ENCODE data around the gene ELK4.

The ELK4 gene

DNA sequence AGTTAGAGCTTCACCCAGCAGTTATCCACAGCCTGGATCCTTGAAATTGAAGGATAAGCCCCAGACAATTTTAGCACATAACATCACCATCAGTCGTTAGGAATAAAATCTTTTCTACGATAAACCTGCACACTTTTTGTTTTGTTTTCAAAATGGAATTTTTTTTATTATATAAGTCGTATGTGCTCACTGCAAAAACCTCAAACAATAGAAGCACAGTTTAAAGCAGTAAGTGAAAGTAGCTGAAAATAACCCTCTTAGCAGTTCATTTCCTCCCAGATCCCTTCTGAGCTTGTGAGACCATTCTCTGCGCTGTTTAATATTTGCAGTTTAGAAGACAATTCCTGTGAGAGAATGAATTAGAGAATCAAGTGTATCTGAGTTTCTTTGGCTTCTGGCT, 38.3 kb downstream of the ELK4 start:
- DNase-seq = no peak

DNA sequence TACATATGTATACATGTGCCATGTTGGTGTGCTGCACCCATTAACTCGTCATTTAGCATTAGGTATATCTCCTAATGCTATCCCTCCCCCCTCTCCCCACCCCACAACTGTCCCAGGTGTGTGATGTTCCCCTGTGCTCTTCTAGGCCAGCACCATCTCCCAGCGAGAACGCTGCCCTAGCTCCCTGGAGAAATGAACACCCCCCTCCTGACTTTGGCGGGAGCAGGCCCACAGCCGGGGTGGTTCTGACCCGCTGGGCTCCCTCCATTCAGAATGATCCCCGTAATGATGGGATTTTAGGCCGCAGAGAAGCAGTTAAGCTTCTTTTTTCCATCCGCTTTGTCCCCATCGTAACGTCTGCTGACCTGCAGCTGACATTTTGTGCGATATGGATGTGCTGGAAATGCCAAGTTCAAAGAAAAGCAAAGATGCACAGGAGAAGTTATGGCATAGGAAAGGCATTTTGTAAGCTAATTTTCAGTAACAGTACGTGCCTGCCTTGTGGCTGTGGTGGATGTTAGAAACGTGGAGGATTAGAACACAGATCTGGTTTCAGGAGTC, 39.3 kb downstream of the ELK4 start:
- DNase-seq = no peak

GRCh38 chr1:205591522-205592351, 40.1 kb downstream of the ELK4 start:
- peak; percentile 97 for DNase-seq

GRCh38 chr1:205590777-205591513, 40.9 kb downstream of the ELK4 start:
- no peak for DNase-seq

GRCh38 chr1:205590457-205590768, 41.4 kb downstream of the ELK4 start:
- no peak for DNase-seq

- DNase-seq = no peak
Measured at GRCh38 chr1:205589618-205590456, 42.0 kb downstream of the ELK4 start.

DNA sequence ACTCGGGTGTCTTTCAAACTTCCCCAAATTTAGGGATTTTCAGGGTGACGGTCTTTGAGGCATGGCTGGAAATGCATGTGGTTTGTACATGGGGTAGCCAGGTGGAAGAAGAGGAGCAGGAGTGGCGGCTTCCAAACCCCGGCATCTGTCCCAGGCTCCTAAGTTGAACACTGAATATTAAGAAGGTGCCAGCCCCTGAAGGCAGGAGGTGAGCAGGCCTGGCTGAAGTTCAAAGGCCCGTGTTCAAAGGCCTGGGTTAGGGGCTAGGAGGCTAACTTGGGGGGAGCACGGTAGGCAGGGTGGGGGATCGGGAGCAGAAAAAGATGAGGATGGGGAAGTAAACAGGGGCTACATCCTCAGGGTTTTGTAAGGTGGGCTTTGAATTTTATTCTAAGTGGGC, 42.8 kb downstream of the ELK4 start:
- DNase-seq = no peak

DNA sequence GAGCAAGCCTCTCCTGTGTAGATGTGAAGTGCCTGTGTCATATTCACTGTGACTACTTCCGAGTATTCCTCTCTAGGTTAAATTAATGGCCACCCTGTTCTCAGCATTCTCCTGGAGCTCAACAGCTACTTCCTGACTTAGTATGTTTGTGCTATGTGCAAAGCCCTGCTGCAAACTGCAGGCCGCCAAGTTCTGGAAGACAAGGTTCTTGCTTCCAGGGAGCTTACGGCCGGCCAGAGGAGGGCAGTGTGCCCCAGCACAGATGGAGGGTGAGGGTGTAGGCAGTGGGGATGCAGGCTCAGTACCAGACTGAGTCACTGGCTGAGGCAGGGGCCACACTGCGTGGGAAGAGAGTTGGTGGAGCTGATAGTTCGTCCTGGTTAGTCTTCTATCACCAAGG, 43.2 kb downstream of the ELK4 start:
- DNase-seq = peak; percentile 70

GRCh38 chr1:205587581-205587980, 44.2 kb downstream of the ELK4 start:
- DNase-seq = no peak

- DNase-seq = no peak
Measured at GRCh38 chr1:205585835-205586785, 45.7 kb downstream of the ELK4 start.

GRCh38 chr1:205585169-205585834, 46.5 kb downstream of the ELK4 start:
- DNase-seq = no peak

GRCh38 chr1:205584732-205585131, 47.1 kb downstream of the ELK4 start:
- no peak for DNase-seq

- no peak for DNase-seq
Measured at GRCh38 chr1:205583461-205584130, 48.2 kb downstream of the ELK4 start.

DNA sequence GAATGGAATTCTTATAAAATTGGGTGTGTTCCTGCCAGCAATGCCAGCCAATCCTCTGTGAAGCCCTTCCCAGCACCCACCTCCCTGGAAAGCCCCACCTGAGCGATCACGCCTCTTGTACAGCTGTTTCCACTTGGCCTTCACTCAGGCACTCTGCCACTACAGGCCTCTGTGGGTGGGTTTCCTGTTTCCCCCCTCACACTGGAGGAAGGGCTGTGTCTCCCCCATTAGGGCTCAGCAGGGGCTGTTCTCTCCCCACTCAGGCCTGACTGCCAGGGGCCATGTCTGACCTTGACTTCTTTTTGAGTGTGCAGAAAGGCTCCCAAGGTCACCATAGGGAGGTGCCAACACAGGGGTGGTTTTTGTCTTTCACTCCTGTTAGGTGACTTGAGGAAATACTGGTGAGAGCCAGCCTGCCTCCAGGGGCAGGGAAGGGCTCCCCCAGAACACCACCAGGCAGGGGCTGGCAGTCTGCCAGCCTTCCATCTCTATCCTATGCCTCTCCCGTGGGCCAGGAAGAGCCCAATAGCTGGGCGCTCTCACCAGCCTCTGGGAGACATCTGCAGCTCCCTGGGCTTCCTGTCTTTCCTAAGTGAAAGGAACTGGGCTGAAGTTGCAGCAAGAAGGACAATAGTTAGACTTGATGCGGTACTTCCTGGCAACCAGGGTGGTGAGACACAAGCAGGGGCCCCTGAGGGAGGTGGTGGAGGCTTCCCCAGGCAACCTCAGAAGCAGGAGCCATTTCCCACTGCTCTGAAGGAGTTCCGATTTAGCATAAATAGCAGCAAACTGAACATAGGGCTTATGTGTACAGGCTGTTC, 49.1 kb downstream of the ELK4 start:
- no peak for DNase-seq

GRCh38 chr1:205582046-205582445, 49.8 kb downstream of the ELK4 start:
- no peak for DNase-seq

DNA sequence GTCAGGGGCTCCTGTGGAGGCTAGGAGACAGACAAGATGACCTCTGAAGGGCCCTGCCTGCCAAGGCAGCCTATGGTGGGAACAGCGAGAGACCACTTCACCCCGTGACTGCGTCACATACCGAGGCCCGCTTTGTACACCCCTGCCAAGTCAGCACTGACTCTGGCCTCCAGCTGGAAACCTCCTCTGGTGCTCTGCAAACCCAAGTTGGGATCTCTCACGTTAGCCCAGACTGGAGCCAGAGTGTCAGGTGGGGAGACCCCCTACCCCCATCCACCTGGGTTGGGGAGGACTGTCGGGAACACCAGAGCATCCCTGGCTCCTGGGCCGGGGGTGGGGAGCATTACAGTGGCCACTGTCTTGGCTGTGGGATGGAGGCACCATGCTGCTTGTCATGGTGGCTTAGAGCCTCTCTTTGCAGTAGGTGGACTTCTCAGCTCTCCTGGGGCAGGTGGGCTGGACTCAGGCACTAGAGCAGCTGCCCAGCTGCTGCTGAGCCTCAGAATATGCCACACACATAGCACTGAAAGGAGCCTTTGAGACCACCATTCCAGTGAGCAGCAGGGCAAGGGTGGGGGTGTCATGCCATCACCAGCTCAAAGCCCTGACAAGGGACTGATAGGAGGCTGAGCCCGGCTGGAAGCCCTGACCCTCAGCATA, 50.4 kb downstream of the ELK4 start:
- no peak for DNase-seq

GRCh38 chr1:205580923-205581180, 51.0 kb downstream of the ELK4 start:
- no peak for DNase-seq

DNA sequence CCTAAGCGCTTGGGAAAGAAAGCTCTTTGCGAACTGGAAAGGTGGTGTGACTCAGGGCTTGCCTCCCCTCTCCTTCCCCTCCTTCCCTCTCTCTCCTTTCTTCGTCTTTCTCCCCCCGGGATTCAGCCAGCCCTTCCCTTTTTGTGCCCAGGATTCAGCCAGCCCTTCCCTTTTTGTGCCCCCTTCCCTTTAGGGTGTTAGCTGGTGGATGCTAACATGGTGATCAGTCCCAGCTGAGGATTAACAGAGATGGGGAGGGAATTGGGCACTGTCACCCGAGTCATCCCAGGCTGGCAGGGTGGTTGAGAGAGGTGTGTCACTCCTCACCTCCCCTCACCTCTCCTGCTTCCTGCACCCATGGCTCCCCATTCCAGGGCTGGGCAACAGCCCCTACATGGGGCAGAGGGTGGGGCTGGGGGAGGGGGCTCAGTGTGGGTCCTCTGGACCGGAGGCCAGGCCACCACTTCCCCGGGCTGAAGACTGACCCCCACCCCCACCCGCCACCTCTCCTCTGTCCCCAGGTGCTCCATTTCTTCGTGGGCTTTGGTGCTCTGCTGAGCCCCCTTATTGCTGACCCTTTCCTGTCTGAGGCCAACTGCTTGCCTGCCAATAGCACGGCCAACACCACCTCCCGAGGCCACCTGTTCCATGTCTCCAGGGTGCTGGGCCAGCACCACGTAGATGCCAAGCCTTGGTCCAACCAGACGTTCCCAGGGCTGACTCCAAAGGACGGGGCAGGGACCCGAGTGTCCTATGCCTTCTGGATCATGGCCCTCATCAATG, 51.5 kb downstream of the ELK4 start:
- DNase-seq = no peak

DNA sequence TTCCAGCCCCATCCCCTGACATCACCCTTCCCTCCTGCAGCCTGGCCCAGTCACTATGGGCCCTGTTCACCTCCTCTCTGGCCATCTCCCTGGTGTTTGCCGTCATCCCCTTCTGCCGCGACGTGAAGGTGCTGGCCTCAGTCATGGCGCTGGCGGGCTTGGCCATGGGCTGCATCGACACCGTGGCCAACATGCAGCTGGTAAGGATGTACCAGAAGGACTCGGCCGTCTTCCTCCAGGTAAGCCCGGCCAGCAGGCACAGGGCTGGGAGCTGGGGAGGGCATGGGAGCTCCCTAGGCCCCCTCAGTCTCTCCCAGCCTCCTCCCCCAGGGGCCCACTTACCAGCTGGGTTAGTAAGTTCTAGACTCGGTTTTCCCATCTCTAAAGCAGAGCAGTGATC, 52.1 kb downstream of the ELK4 start:
- no peak for DNase-seq
